Astrocyte of the cerebellum (primary cell): Measurements from ENCODE around the gene CHID1.

Experiments
- DNase-seq: peaks from one replicate; pipeline ENCODE4 v3.0.0-alpha.2; 2011; ENCODE audit warnings: low read depth
- H3K4me3 ChIP-seq: 2 replicates; pipeline ENCODE4 v1.5.1; 2011; ENCODE audit warnings: mild to moderate bottlenecking, low read depth, low read length, moderate library complexity
- CTCF ChIP-seq: IDR thresholded peaks from 2 replicates; pipeline ENCODE4 v1.5.1; 2012; ENCODE audit warnings: low read length, low read depth, moderate library complexity, mild to moderate bottlenecking; ENCODE audit errors: missing control alignments
- in situ Hi-C: cut with HindIII; loops from 2 replicates; pipeline ENCODE4 v1.10.0; 2017; ENCODE audit warnings: low sequenced_read_pairs

CHID1 gene

GRCh38 chr11:860234-861104 lies 50.1 kb downstream of the CHID1 start:
- in situ Hi-C loops, result loop anchor here (5.0 kb wide), 1 partner anchor 47 kb away; no protein-coding TSS in a partner anchor
- TF ChIP-seq CTCF, result no peak
- no peak overlapping the region for H3K4me3 ChIP-seq
- DNase-seq, result no peak

GRCh38 chr11:859394-860131 lies 51.0 kb downstream of the CHID1 start:
- no peak for TF ChIP-seq CTCF
- in situ Hi-C loops, result loop anchor here (5.0 kb wide), 1 partner anchor 48 kb away; no protein-coding TSS in a partner anchor
- DNase-seq, result peak; percentile 47
- H3K4me3 ChIP-seq, result no peak overlapping the region

- DNase-seq, result no peak
- no peak for TF ChIP-seq CTCF
- H3K4me3 ChIP-seq, result no peak overlapping the region
- in situ Hi-C loops, result no loop called here
These were observed 51.8 kb downstream of the CHID1 start for GRCh38 chr11:858762-859339.

- no peak overlapping the region for H3K4me3 ChIP-seq
- in situ Hi-C loops, result no loop called here
- TF ChIP-seq CTCF, result no peak
- no peak for DNase-seq
These were observed 52.4 kb downstream of the CHID1 start for GRCh38 chr11:858053-858761.

- H3K4me3 ChIP-seq, result no peak overlapping the region
- in situ Hi-C loops, result no loop called here
- TF ChIP-seq CTCF, result no peak
- DNase-seq, result no peak
These were observed 54.2 kb downstream of the CHID1 start for GRCh38 chr11:856397-856796.

GRCh38 chr11:855796-856195 lies 54.8 kb downstream of the CHID1 start:
- no peak for TF ChIP-seq CTCF
- in situ Hi-C loops, result no loop called here
- DNase-seq, result no peak
- H3K4me3 ChIP-seq, result no peak overlapping the region
